T-cell (primary cell): ENCODE data around the gene PLPP4. TPM values are rescaled to one million over a fixed set of nuclear protein-coding genes. Genes with fewer than 3 reads are reported as not detected.

Experiments
- ATAC-seq, 4 experiments: fragments of 200-7000 bp in 3 of 4; fragments of 150-1000 bp in 1 of 4; cut with Tn5 transposase; replicated peaks in 1 of 4; 1 replicate in 3 of 4; 2 replicates in 1 of 4; pipeline ENCODE4 v1.10.0; 2021; ENCODE audit warnings: moderate library complexity in 3 of 4, mild to moderate bottlenecking in 2 of 4, moderate number of reproducible peaks in 1 of 4
- CTCF ChIA-PET, 2 donors: fragments of 300-600 bp; sonication (Branson Sonifier 250); formaldehyde crosslinking; loops; one replicate each; lab custom pipeline; 2022; ENCODE audit warnings: antibody characterized with exemption in 2 of 2; lab: Charles Lee
- POLR2A ChIA-PET, 2 donors: fragments of 300-600 bp; sonication (Branson Sonifier 250); formaldehyde crosslinking; loops; one replicate each; lab custom pipeline; 2022; ENCODE audit warnings: antibody characterized with exemption in 2 of 2; lab: Charles Lee
- DNase-seq, 35 experiments: peaks; one replicate each; pipeline versions ENCODE4 v3.0.0 to v3.0.0-alpha.2; 2013 to 2023
- H3K27ac ChIP-seq: one replicate; pipeline ENCODE4 v1.5.1; 2013; ENCODE audit warnings: low read length
- H3K27me3 ChIP-seq, 2 experiments: replicated peaks in 1 of 2; 1 replicate in 1 of 2; 2 replicates in 1 of 2; pipeline versions ENCODE4 v1.6.1 to v1.7.0; 2013; ENCODE audit warnings: low read length in 1 of 2, mixed read lengths in 1 of 2; ENCODE audit not compliant: control insufficient read depth in 2 of 2, insufficient read depth in 2 of 2; ENCODE audit errors: extremely low read depth in 1 of 2
- H3K36me3 ChIP-seq, 2 donors: 1 replicate in 1 of 2; 2 replicates in 1 of 2; pipeline versions ENCODE4 v1.6.1 to v1.7.0; 2013; ENCODE audit warnings: low read length in 1 of 2; ENCODE audit not compliant: control insufficient read depth in 2 of 2, insufficient read depth in 1 of 2; ENCODE audit errors: extremely low read depth in 1 of 2
- H3K4me1 ChIP-seq, 2 experiments: 1 replicate in 1 of 2; 2 replicates in 1 of 2; pipeline versions ENCODE4 v1.6.1 to v1.7.0; 2013; ENCODE audit warnings: low read length in 2 of 2, mixed read lengths in 1 of 2; ENCODE audit not compliant: insufficient read depth in 2 of 2, control insufficient read depth in 1 of 2; ENCODE audit errors: extremely low read depth in 1 of 2
- H3K4me3 ChIP-seq, 2 donors: 1 replicate in 1 of 2; 2 replicates in 1 of 2; pipeline versions ENCODE4 v1.5.1 to v1.7.0; 2013; ENCODE audit warnings: mild to moderate bottlenecking in 2 of 2, low read length in 1 of 2, moderate library complexity in 1 of 2; ENCODE audit not compliant: control insufficient read depth in 1 of 2; ENCODE audit errors: extremely low read depth in 1 of 2
- H3K9me3 ChIP-seq: 2 replicates; pipeline ENCODE4 v1.7.0; 2013
- H3K27ac Mint-ChIP-seq, 2 donors: one replicate each; pipeline ENCODE4 v1.8.0; 2020 to 2021; ENCODE audit warnings: mild to moderate bottlenecking in 2 of 2, mixed read lengths in 2 of 2
- H3K27me3 Mint-ChIP-seq, 2 donors: one replicate each; pipeline ENCODE4 v1.8.0; 2021 to 2022; ENCODE audit warnings: mixed read lengths in 2 of 2
- H3K36me3 Mint-ChIP-seq: one replicate; pipeline ENCODE4 v1.8.0; 2021; ENCODE audit warnings: mixed read lengths
- H3K4me1 Mint-ChIP-seq, 3 donors: one replicate each; pipeline ENCODE4 v1.8.0; 2020 to 2022; ENCODE audit warnings: mixed read lengths in 3 of 3, mild to moderate bottlenecking in 1 of 3
- H3K4me3 Mint-ChIP-seq, 3 donors: one replicate each; pipeline ENCODE4 v1.8.0; 2020 to 2022; ENCODE audit warnings: mild to moderate bottlenecking in 3 of 3, mixed read lengths in 3 of 3, moderate library complexity in 3 of 3
- H3K9me3 Mint-ChIP-seq, 3 donors: one replicate each; pipeline ENCODE4 v1.8.0; 2020 to 2022; ENCODE audit warnings: mixed read lengths in 3 of 3
- WGBS: methylation state at CpG from one replicate; pipeline ENCODE4 v1.1.5; 2013; ENCODE audit warnings: missing lambda C conversion rate; ENCODE audit not compliant: insufficient coverage; 5-methylcytosine and 5-hydroxymethylcytosine counted together
- total RNA-seq, 35 experiments: library from RNA in 6 of 35; stranded (reverse) in 6 of 35; fragments of 120-200 nt in 1 of 35; gene quantifications; one replicate each; pipeline versions ENCODE4 v1.2.1 to v1.2.4 and lab custom pipeline; 2013 to 2026

PLPP4 gene
- total RNA-seq, 5 donors from 2014 or later (not counting 1 experiment from before 2014, with no cell fraction given) = not detected

DNA sequence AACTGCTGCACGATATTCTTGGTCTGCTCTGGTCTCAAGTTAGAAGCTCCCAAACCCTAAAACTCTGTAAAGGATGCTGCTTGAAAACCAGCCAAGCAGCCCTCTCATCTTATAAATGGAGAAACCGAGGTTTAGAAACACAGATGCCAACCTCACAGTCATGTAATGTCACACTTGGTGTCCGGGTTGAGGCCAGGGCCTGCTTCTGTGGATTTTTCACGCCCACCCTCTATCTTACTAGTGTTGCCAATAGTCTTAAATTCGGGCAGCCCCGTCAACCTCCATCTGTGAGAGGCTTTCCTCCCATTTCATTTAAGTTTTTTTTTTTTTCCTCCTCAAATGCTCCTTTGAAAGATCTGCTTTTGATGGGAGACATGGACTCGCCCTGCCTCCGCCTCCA lies 28.9 kb downstream of the PLPP4 start:
- H3K9me3 ChIP-seq = no peaks in the 10 kb centered on the region
- H3K4me1 Mint-ChIP-seq = no peaks in the 10 kb centered on the region
- H3K27ac Mint-ChIP-seq = no peak overlapping the region
- H3K9me3 Mint-ChIP-seq = peaks cover 3 to 10% (median 8%) of the 10 kb centered on the region in 3 donors
- ChIA-PET POLR2A (no interaction called here), CTCF (no interaction called here)
- H3K36me3 ChIP-seq = no peaks in the 10 kb centered on the region
- H3K36me3 Mint-ChIP-seq = no peaks in the 10 kb centered on the region
- H3K27me3 Mint-ChIP-seq = peaks cover 0 to 4% of the 10 kb centered on the region in 2 donors
- ATAC-seq = no peak
- H3K4me1 ChIP-seq = no peaks in the 10 kb centered on the region
- no peak overlapping the region for H3K27ac ChIP-seq
- WGBS = 88% methylated on average over 8 of the region's 8 CpGs
- DNase-seq = no peak
- no peak overlapping the region for H3K4me3 Mint-ChIP-seq
- no peak overlapping the region for H3K4me3 ChIP-seq
- peaks cover 0 to 4% of the 10 kb centered on the region in 2 experiments for H3K27me3 ChIP-seq

GRCh38 chr10:120486671-120487205 lies 29.7 kb downstream of the PLPP4 start:
- Mint-ChIP-seq H3K4me1 (no peaks in the 10 kb centered on the region), H3K27ac (no peak overlapping the region), H3K4me3 (no peak overlapping the region), H3K9me3 (peaks cover 2 to 7% (median 6%) of the 10 kb centered on the region in 3 donors), H3K36me3 (no peaks in the 10 kb centered on the region), H3K27me3 (peaks cover 0 to 4% of the 10 kb centered on the region in 2 donors)
- ChIA-PET POLR2A (no interaction called here), CTCF (no interaction called here)
- Histone ChIP-seq H3K36me3 (no peaks in the 10 kb centered on the region), H3K27me3 (peaks cover 0 to 7% of the 10 kb centered on the region in 2 experiments), H3K4me1 (no peaks in the 10 kb centered on the region), H3K9me3 (no peaks in the 10 kb centered on the region), H3K27ac (no peak overlapping the region), H3K4me3 (no peak overlapping the region)
- ATAC-seq (no peak), DNase-seq (no peak)
- no CpG with 5 or more reads among the region's 6 CpGs for WGBS

DNA sequence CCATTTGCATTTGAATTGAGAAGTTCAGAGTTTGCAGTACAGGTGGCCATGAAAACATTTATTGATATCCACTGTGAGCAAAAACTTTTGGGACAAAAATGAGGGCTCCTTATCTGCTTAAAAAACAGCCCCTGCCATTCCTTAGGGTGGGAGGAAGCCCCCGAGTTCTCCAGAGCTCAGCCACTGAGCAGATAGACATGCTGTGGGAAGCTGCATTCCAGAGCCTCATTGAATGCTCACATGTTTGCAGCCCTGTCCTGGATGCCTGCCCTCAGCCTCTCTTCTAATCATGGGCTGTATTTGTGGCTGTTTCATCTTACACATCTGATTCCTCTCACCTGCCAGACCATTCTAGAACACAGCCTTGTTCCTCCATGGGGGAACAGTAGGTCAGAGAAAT lies 33.3 kb downstream of the PLPP4 start:
- no peak overlapping the region for H3K4me3 Mint-ChIP-seq
- Histone ChIP-seq H3K4me1 (no peaks in the 10 kb centered on the region), H3K36me3 (no peaks in the 10 kb centered on the region), H3K27ac (no peak overlapping the region), H3K4me3 (no peak overlapping the region), H3K27me3 (peaks cover 0 to 10% of the 10 kb centered on the region in 2 experiments), H3K9me3 (no peaks in the 10 kb centered on the region)
- no peak for ATAC-seq
- H3K27ac Mint-ChIP-seq = no peak overlapping the region
- no peaks in the 10 kb centered on the region for H3K4me1 Mint-ChIP-seq
- H3K9me3 Mint-ChIP-seq = no peaks in the 10 kb centered on the region
- CTCF ChIA-PET = no interaction called here
- no peak for DNase-seq
- POLR2A ChIA-PET = no interaction called here
- H3K36me3 Mint-ChIP-seq = no peaks in the 10 kb centered on the region
- WGBS = no CpG with 5 or more reads among the region's 1 CpG
- H3K27me3 Mint-ChIP-seq = peaks cover 0 to 3% of the 10 kb centered on the region in 2 donors

DNA sequence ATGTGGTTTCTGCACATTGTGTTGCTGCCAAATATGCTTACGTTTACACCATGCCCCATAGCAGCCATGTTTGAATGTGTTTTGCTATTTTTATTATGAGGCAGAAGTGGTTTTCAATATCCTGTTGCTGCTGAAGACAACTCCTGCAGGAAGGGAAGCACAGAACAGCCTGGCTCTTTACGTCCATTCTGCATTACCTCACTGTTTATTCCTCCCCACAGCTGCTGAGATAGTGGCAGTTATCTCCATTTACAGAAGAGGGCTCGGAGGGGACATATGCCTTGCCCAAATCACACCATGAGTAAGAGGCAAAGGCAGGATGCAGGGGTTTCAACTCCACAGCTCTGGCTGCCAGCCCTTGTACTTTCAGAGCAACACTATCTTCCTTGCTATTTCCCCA lies 35.3 kb downstream of the PLPP4 start:
- peaks cover 0 to 3% of the 10 kb centered on the region in 2 donors for H3K27me3 Mint-ChIP-seq
- H3K27ac Mint-ChIP-seq = no peak overlapping the region
- Histone ChIP-seq H3K36me3 (no peaks in the 10 kb centered on the region), H3K27ac (no peak overlapping the region), H3K27me3 (peaks cover 0 to 8% of the 10 kb centered on the region in 2 experiments), H3K9me3 (no peaks in the 10 kb centered on the region), H3K4me1 (no peaks in the 10 kb centered on the region), H3K4me3 (no peak overlapping the region)
- H3K9me3 Mint-ChIP-seq = peaks cover 0 to 3% (median 0%) of the 10 kb centered on the region in 3 donors
- ChIA-PET POLR2A (no interaction called here), CTCF (no interaction called here)
- no peak for ATAC-seq
- no peak overlapping the region for H3K4me3 Mint-ChIP-seq
- H3K36me3 Mint-ChIP-seq = no peaks in the 10 kb centered on the region
- no peaks in the 10 kb centered on the region for H3K4me1 Mint-ChIP-seq
- DNase-seq = no peak
- WGBS = 0% methylated on average over 1 of the region's 3 CpGs

GRCh38 chr10:120493411-120494312 lies 36.6 kb downstream of the PLPP4 start:
- peaks cover 0 to 3% of the 10 kb centered on the region in 2 donors for H3K27me3 Mint-ChIP-seq
- WGBS = 88% methylated on average over 4 of the region's 11 CpGs
- Histone ChIP-seq H3K4me3 (no peak overlapping the region), H3K4me1 (no peaks in the 10 kb centered on the region), H3K27me3 (peaks cover 0 to 8% of the 10 kb centered on the region in 2 experiments), H3K36me3 (no peaks in the 10 kb centered on the region), H3K9me3 (no peaks in the 10 kb centered on the region), H3K27ac (no peak overlapping the region)
- ChIA-PET POLR2A (no interaction called here), CTCF (no interaction called here)
- H3K27ac Mint-ChIP-seq = no peak overlapping the region
- ATAC-seq (no peak), DNase-seq (no peak)
- H3K4me3 Mint-ChIP-seq = no peak overlapping the region
- H3K36me3 Mint-ChIP-seq = no peaks in the 10 kb centered on the region
- peaks cover 0 to 3% (median 0%) of the 10 kb centered on the region in 3 donors for H3K9me3 Mint-ChIP-seq
- no peaks in the 10 kb centered on the region for H3K4me1 Mint-ChIP-seq

DNA sequence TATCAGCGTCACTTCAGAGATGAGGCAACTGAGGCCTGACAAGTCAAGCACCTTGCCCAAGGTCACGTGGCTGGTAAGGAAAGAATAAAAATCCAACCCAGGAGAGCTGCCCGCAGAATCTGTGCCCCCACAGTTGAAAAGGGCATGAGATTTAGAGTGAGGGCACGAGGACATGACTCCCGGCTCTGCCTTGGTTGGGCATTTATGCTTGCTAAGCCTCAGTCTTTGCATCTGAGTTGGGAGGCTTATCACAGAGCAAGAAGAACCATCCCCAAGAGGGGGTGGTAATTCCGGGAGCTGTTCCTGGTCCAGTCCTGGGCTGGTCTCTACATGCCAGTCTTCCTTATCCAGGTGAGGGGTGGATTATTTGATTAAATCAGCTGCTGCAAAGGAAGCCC lies 37.3 kb downstream of the PLPP4 start:
- DNase-seq = no peak
- Histone ChIP-seq H3K27ac (no peak overlapping the region), H3K36me3 (no peaks in the 10 kb centered on the region), H3K4me1 (no peaks in the 10 kb centered on the region), H3K27me3 (peaks cover 0 to 8% of the 10 kb centered on the region in 2 experiments), H3K9me3 (no peaks in the 10 kb centered on the region), H3K4me3 (no peak overlapping the region)
- CTCF ChIA-PET = no interaction called here
- H3K4me1 Mint-ChIP-seq = no peaks in the 10 kb centered on the region
- H3K9me3 Mint-ChIP-seq = peaks cover 0 to 3% (median 0%) of the 10 kb centered on the region in 3 donors
- POLR2A ChIA-PET = no interaction called here
- peaks cover 0 to 3% of the 10 kb centered on the region in 2 donors for H3K27me3 Mint-ChIP-seq
- no peaks in the 10 kb centered on the region for H3K36me3 Mint-ChIP-seq
- H3K4me3 Mint-ChIP-seq = no peak overlapping the region
- ATAC-seq = no peak
- WGBS = 77% methylated on average over 5 of the region's 6 CpGs
- H3K27ac Mint-ChIP-seq = no peak overlapping the region
